ENCODE data around the gene BEGAIN.

The BEGAIN gene

GRCh38 chr14:100546051-100546443 lies 41.2 kb downstream of the BEGAIN start:
- no peak for DNase-seq

- DNase-seq, result no peak
Observed at GRCh38 chr14:100545359-100545758, 41.9 kb downstream of the BEGAIN start.

GRCh38 chr14:100544506-100545141 lies 42.6 kb downstream of the BEGAIN start:
- no peak for DNase-seq

- no peak for DNase-seq
Observed at GRCh38 chr14:100543471-100544455, 43.5 kb downstream of the BEGAIN start.

GRCh38 chr14:100542619-100543205 lies 44.5 kb downstream of the BEGAIN start:
- DNase-seq, result no peak

- no peak for DNase-seq
Observed at GRCh38 chr14:100541621-100542560, 45.3 kb downstream of the BEGAIN start.

- no peak for DNase-seq
Observed at GRCh38 chr14:100540926-100541620, 46.1 kb downstream of the BEGAIN start.

GRCh38 chr14:100540141-100540925 lies 46.9 kb downstream of the BEGAIN start:
- DNase-seq, result no peak

GRCh38 chr14:100539766-100540140 lies 47.5 kb downstream of the BEGAIN start:
- no peak for DNase-seq

GRCh38 chr14:100539003-100539660 lies 48.1 kb downstream of the BEGAIN start:
- DNase-seq, result no peak

GRCh38 chr14:100538351-100539002 lies 48.7 kb downstream of the BEGAIN start:
- no peak for DNase-seq

- DNase-seq, result no peak
Observed at GRCh38 chr14:100537446-100538350, 49.5 kb downstream of the BEGAIN start.

GRCh38 chr14:100536721-100537445 lies 50.3 kb downstream of the BEGAIN start:
- no peak for DNase-seq

GRCh38 chr14:100536121-100536510 lies 51.1 kb downstream of the BEGAIN start:
- no peak for DNase-seq

GRCh38 chr14:100535287-100536120 lies 51.7 kb downstream of the BEGAIN start:
- DNase-seq, result no peak

GRCh38 chr14:100534528-100535286 lies 52.5 kb downstream of the BEGAIN start:
- DNase-seq, result no peak

Data from activated naive CD4-positive, alpha-beta T cell (primary cell).